Measurements from ENCODE around the gene IL4I1.

IL4I1 gene

DNA sequence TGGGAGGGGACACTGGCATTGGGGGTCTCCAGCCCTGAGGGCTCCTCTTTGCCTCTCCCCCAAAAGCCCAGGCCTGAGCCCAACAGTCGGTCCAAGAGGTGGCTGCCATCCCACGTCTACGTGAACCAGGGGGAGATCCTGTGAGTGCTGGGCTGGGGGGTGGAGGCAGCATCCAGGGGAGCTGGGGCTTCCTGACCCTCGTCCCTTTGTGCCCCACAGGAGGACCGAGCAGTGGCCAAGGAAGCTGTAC lies 38.9 kb downstream of the IL4I1 start:
- peaks cover 14% of the 10 kb centered on the region for H3K4me1 ChIP-seq (ENCODE audit: control insufficient read depth, low read length)
- no peaks in the 10 kb centered on the region for H3K9me2 ChIP-seq (replicated peaks; ENCODE audit: control insufficient read depth, low read length)
- no peaks in the 10 kb centered on the region for H3F3A ChIP-seq (ENCODE audit: control insufficient read depth, insufficient read depth)
- no peak overlapping the region for H3K27ac ChIP-seq (ENCODE audit: low read depth, low read length)
- H3K4me3 ChIP-seq (ENCODE audit: low read length): no peak overlapping the region
- H3K9me3 ChIP-seq (ENCODE audit: control insufficient read depth, insufficient read depth, low read length): no peaks in the 10 kb centered on the region
- H3K36me3 ChIP-seq (ENCODE audit: control insufficient read depth, low read length): peaks cover 76% of the 10 kb centered on the region
- H3K79me2 ChIP-seq (ENCODE audit: control insufficient read depth, low read length): peaks cover 24% of the 10 kb centered on the region
- H3K27me3 ChIP-seq (ENCODE audit: control insufficient read depth, low read length): no peaks in the 10 kb centered on the region
- TF ChIP-seq, protein P1, sequence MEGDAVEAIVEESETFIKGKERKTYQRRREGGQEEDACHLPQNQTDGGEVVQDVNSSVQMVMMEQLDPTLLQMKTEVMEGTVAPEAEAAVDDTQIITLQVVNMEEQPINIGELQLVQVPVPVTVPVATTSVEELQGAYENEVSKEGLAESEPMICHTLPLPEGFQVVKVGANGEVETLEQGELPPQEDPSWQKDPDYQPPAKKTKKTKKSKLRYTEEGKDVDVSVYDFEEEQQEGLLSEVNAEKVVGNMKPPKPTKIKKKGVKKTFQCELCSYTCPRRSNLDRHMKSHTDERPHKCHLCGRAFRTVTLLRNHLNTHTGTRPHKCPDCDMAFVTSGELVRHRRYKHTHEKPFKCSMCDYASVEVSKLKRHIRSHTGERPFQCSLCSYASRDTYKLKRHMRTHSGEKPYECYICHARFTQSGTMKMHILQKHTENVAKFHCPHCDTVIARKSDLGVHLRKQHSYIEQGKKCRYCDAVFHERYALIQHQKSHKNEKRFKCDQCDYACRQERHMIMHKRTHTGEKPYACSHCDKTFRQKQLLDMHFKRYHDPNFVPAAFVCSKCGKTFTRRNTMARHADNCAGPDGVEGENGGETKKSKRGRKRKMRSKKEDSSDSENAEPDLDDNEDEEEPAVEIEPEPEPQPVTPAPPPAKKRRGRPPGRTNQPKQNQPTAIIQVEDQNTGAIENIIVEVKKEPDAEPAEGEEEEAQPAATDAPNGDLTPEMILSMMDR (IDR thresholded peaks at IDR 0.05; ENCODE audit: low read depth, low read length, poor library complexity, severe bottlenecking): no peak
- no peak for TF ChIP-seq EZH2phosphoT487 (IDR thresholded peaks at IDR 0.05; ENCODE audit: borderline replicate concordance, low read length)
- H3K4me2 ChIP-seq (ENCODE audit: low read length): no peak overlapping the region
- H4K20me1 ChIP-seq (ENCODE audit: control insufficient read depth, insufficient read depth, low read depth, low read length): peaks cover 5% of the 10 kb centered on the region; the same call in 1 of the 2 replicates

DNA sequence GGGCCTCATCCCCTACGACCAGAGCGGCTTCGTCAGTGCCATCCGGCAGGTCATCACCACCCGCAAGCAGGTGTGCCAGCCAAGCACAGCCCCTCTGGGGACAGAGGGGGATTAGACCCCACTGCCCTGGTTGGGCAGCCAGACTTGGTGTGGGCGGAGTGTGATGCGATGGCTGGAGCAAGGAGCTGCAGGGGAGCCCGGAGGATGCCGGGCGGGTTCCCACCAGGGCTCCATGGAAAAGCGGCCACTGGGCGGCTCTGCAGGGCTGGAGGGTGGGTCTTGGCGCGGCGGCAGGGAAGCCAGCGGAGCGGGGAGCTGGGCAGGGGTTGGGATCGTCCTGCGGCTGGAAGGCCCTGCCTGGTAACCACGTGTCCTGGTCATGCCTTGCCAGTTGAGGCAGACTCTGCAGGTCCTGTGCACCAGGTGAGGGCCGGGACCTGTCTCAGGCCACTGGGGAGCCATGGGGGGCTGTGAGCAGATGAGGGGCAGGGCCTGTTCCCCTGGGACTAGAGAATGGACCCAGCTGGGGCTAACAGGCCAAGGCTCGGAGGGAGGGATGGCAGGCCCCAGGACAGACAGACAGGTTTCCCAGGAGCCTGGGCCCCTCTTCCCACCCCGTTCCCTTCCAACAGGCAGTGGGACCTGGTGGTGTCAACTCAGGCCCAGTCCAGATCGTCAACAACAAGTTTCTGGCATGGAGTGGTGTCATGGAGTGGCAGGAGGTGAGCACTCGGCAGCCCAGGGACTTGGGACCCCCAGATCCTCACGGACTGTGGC lies 39.4 kb downstream of the IL4I1 start:
- Histone ChIP-seq H3K9me3 (ENCODE audit: control insufficient read depth, insufficient read depth, low read length) (no peaks in the 10 kb centered on the region), H3K4me3 (ENCODE audit: low read length) (no peak overlapping the region), H3K79me2 (ENCODE audit: control insufficient read depth, low read length) (peaks cover 26% of the 10 kb centered on the region), H3F3A (ENCODE audit: control insufficient read depth, insufficient read depth) (peaks cover 4% of the 10 kb centered on the region), H3K36me3 (ENCODE audit: control insufficient read depth, low read length) (peaks cover 77% of the 10 kb centered on the region), H3K9me2 (replicated peaks; ENCODE audit: control insufficient read depth, low read length) (no peaks in the 10 kb centered on the region), H3K4me2 (ENCODE audit: low read length) (no peak overlapping the region), H3K4me1 (ENCODE audit: control insufficient read depth, low read length) (peaks cover 19% of the 10 kb centered on the region), H3K27ac (ENCODE audit: low read depth, low read length) (no peak overlapping the region), H4K20me1 (ENCODE audit: control insufficient read depth, insufficient read depth, low read depth, low read length) (peaks cover 10% of the 10 kb centered on the region; the same call in 1 of the 2 replicates), H3K27me3 (ENCODE audit: control insufficient read depth, low read length) (no peaks in the 10 kb centered on the region)
- no peak for TF ChIP-seq EZH2phosphoT487 (IDR thresholded peaks at IDR 0.05; ENCODE audit: borderline replicate concordance, low read length)
- TF ChIP-seq, protein P1 (IDR thresholded peaks at IDR 0.05; ENCODE audit: low read depth, low read length, poor library complexity, severe bottlenecking): no peak

DNA sequence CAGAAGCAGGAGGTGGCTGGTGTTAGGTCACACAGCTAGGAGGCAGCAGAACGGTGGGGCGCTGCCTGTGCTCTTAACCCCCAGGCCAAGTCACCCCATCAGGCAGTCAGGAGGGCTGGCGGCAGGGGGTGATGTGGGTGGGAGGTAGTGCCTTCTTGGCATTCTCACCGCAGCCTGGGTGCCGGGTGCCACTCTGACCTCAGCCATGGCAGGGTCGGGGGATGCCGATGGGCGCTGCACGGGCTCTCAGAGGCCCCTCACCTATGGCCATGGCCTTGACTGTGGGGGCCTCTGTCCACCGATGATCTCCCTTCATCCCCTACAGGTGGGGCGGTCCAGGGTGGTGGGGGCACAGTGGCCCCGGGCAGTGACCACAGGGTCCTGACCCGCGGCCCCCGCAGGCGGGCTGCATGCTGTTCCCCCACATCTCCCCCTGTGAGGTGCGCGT lies 40.1 kb downstream of the IL4I1 start:
- no peak overlapping the region for H3K27ac ChIP-seq (ENCODE audit: low read depth, low read length)
- H3F3A ChIP-seq (ENCODE audit: control insufficient read depth, insufficient read depth): peaks cover 8% of the 10 kb centered on the region
- peaks cover 24% of the 10 kb centered on the region for H3K4me1 ChIP-seq (ENCODE audit: control insufficient read depth, low read length)
- no peaks in the 10 kb centered on the region for H3K9me2 ChIP-seq (replicated peaks; ENCODE audit: control insufficient read depth, low read length)
- no peaks in the 10 kb centered on the region; the same call in 1 of the 2 replicates for H3K27me3 ChIP-seq (ENCODE audit: control insufficient read depth, low read length)
- H3K9me3 ChIP-seq (ENCODE audit: control insufficient read depth, insufficient read depth, low read length): no peaks in the 10 kb centered on the region
- peaks cover 33% of the 10 kb centered on the region for H3K79me2 ChIP-seq (ENCODE audit: control insufficient read depth, low read length)
- no peak overlapping the region for H3K4me3 ChIP-seq (ENCODE audit: low read length)
- H3K36me3 ChIP-seq (ENCODE audit: control insufficient read depth, low read length): peaks cover 78% of the 10 kb centered on the region
- H3K4me2 ChIP-seq (ENCODE audit: low read length): no peak overlapping the region
- H4K20me1 ChIP-seq (ENCODE audit: control insufficient read depth, insufficient read depth, low read depth, low read length): peaks cover 13% of the 10 kb centered on the region; the same call in 1 of the 2 replicates
- no peak for TF ChIP-seq EZH2phosphoT487 (IDR thresholded peaks at IDR 0.05; ENCODE audit: borderline replicate concordance, low read length)
- TF ChIP-seq, protein P1 (IDR thresholded peaks at IDR 0.05; ENCODE audit: low read depth, low read length, poor library complexity, severe bottlenecking): no peak
